ENCODE data around the gene TEX54.

Gene TEX54

DNA sequence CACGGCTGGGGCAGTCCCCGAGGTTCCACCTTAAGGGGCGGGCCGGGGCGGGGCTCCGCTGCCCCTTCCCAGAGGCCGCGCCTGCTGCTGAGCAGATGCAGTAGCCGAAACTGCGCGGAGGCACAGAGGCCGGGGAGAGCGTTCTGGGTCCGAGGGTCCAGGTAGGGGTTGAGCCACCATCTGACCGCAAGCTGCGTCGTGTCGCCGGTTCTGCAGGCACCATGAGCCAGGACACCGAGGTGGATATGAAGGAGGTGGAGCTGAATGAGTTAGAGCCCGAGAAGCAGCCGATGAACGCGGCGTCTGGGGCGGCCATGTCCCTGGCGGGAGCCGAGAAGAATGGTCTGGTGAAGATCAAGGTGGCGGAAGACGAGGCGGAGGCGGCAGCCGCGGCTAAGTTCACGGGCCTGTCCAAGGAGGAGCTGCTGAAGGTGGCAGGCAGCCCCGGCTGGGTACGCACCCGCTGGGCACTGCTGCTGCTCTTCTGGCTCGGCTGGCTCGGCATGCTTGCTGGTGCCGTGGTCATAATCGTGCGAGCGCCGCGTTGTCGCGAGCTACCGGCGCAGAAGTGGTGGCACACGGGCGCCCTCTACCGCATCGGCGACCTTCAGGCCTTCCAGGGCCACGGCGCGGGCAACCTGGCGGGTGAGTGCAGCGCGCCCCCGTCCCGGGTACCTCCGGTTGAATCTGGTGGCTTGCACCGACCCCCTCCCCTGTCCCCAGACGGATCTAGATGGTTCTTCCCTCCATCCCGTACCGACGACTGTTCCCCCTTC, 48.4 kb upstream of the TEX54 start, which contains the start of gene SLC3A2 (continued):
- TF ChIP-seq AEBP2 (tag by site-specific recombination; IDR thresholded peaks at IDR 0.05; ENCODE audit: borderline replicate concordance) (no peak), ZSCAN23 (tag by site-specific recombination; IDR thresholded peaks at IDR 0.05) (no peak), ZNF174 (tag by site-specific recombination; IDR thresholded peaks at IDR 0.05) (no peak), BCL11A (tag by site-specific recombination; IDR thresholded peaks at IDR 0.05; ENCODE audit: low read depth) (no peak), ZNF555 (tag by site-specific recombination; conservative IDR thresholded peaks at IDR 0.05) (no peak), ZNF146 (tag by site-specific recombination; IDR thresholded peaks at IDR 0.05) (no peak; the same call in 1 of the 2 replicates), ZNF169 (tag by site-specific recombination; IDR thresholded peaks at IDR 0.05) (no peak), ZNF398 (tag by site-specific recombination; IDR thresholded peaks at IDR 0.05) (no peak), ZNF600 (tag by site-specific recombination; IDR thresholded peaks at IDR 0.05) (peak; percentile 72), HOXC10 (CRISPR knock-in tag; IDR thresholded peaks at IDR 0.05) (no peak; the same call in 1 of the 2 replicates), KLF1 (tag by site-specific recombination; IDR thresholded peaks at IDR 0.05) (peak; percentile 73), ZNF184 (tag by site-specific recombination; IDR thresholded peaks at IDR 0.05) (no peak), MYNN (tag by site-specific recombination; IDR thresholded peaks at IDR 0.05; ENCODE audit: borderline replicate concordance) (no peak), ZNF660 (tag by site-specific recombination; IDR thresholded peaks at IDR 0.05) (peak; percentile 22), ZNF37A (tag by site-specific recombination; IDR thresholded peaks at IDR 0.05) (no peak), KLF10 (tag by site-specific recombination; IDR thresholded peaks at IDR 0.05) (peak; percentile 61; the same call in 1 of the 2 replicates), SP7 (tag by site-specific recombination; IDR thresholded peaks at IDR 0.05) (peak; percentile 56), ZNF518A (tag by site-specific recombination; conservative IDR thresholded peaks at IDR 0.05; ENCODE audit: low read depth) (no peak), ZNF394 (tag by site-specific recombination; IDR thresholded peaks at IDR 0.05; ENCODE audit: borderline replicate concordance) (peak; percentile 63; the same call in 1 of the 2 replicates), YY1 (tag by site-specific recombination; IDR thresholded peaks at IDR 0.05) (peak; percentile 85; the same call in 1 of the 2 replicates), GLIS1 (tag by site-specific recombination; IDR thresholded peaks at IDR 0.05) (no peak), ZNF426 (tag by site-specific recombination; IDR thresholded peaks at IDR 0.05) (no peak), ZNF701 (tag by site-specific recombination; IDR thresholded peaks at IDR 0.05) (no peak), GFI1B (tag by site-specific recombination; IDR thresholded peaks at IDR 0.05) (no peak), EGR2 (tag by site-specific recombination; IDR thresholded peaks at IDR 0.05; ENCODE audit: low read depth) (no peak)
- TF ChIP-seq, protein P1, sequence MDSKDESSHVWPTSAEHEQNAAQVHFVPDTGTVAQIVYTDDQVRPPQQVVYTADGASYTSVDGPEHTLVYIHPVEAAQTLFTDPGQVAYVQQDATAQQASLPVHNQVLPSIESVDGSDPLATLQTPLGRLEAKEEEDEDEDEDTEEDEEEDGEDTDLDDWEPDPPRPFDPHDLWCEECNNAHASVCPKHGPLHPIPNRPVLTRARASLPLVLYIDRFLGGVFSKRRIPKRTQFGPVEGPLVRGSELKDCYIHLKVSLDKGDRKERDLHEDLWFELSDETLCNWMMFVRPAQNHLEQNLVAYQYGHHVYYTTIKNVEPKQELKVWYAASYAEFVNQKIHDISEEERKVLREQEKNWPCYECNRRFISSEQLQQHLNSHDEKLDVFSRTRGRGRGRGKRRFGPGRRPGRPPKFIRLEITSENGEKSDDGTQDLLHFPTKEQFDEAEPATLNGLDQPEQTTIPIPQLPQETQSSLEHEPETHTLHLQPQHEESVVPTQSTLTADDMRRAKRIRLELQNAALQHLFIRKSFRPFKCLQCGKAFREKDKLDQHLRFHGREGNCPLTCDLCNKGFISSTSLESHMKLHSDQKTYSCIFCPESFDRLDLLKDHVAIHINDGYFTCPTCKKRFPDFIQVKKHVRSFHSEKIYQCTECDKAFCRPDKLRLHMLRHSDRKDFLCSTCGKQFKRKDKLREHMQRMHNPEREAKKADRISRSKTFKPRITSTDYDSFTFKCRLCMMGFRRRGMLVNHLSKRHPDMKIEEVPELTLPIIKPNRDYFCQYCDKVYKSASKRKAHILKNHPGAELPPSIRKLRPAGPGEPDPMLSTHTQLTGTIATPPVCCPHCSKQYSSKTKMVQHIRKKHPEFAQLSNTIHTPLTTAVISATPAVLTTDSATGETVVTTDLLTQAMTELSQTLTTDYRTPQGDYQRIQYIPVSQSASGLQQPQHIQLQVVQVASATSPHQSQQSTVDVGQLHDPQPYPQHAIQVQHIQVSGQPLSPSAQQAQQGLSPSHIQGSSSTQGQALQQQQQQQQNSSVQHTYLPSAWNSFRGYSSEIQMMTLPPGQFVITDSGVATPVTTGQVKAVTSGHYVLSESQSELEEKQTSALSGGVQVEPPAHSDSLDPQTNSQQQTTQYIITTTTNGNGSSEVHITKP (tag by site-specific recombination; IDR thresholded peaks at IDR 0.05): peak; percentile 96
- TF ChIP-seq, protein P2, sequence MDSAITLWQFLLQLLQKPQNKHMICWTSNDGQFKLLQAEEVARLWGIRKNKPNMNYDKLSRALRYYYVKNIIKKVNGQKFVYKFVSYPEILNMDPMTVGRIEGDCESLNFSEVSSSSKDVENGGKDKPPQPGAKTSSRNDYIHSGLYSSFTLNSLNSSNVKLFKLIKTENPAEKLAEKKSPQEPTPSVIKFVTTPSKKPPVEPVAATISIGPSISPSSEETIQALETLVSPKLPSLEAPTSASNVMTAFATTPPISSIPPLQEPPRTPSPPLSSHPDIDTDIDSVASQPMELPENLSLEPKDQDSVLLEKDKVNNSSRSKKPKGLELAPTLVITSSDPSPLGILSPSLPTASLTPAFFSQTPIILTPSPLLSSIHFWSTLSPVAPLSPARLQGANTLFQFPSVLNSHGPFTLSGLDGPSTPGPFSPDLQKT (IDR thresholded peaks at IDR 0.05; ENCODE audit: borderline replicate concordance, low read depth, low read length): no peak

Measured in HEK293 (cell line).